Retinal pigment epithelial cell (primary cell): ENCODE measurements around the gene DBNDD1.

Experiments used
- DNase-seq: peaks from one replicate; pipeline ENCODE4 v3.0.0-alpha.2; 2010; ENCODE audit warnings: low read depth
- H3K4me3 ChIP-seq: 2 replicates; pipeline ENCODE4 v1.5.1; 2011; ENCODE audit warnings: mild to moderate bottlenecking, low read length, control low read depth, moderate library complexity
- TF ChIP-seq, protein P1 (sequence below): conservative IDR thresholded peaks from 2 replicates; pipeline ENCODE4 v1.5.1; 2011; ENCODE audit warnings: low read depth, low read length, control low read depth, inconsistent platforms

DBNDD1 gene

DNA sequence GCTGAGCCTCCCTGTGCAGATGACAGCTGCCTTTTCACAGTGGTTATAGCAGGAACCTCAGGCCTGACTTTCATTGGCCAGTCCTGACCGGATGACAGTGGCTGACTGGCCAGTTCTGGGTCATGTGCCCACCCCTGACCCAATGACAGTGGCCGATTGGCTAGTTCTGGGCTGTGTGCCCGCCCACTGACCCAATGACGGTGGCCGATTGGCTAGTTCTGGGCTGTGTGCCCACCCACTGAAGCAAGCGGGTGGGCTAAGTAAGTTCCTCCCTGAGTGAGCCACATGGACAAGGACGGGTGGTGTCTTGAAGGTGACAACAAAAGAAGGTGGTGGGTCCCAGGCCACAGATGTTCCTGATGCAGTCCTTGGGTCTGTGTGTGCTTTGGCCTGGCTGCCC is 61.2 kb downstream of the DBNDD1 start:
- TF ChIP-seq, protein P1, sequence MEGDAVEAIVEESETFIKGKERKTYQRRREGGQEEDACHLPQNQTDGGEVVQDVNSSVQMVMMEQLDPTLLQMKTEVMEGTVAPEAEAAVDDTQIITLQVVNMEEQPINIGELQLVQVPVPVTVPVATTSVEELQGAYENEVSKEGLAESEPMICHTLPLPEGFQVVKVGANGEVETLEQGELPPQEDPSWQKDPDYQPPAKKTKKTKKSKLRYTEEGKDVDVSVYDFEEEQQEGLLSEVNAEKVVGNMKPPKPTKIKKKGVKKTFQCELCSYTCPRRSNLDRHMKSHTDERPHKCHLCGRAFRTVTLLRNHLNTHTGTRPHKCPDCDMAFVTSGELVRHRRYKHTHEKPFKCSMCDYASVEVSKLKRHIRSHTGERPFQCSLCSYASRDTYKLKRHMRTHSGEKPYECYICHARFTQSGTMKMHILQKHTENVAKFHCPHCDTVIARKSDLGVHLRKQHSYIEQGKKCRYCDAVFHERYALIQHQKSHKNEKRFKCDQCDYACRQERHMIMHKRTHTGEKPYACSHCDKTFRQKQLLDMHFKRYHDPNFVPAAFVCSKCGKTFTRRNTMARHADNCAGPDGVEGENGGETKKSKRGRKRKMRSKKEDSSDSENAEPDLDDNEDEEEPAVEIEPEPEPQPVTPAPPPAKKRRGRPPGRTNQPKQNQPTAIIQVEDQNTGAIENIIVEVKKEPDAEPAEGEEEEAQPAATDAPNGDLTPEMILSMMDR: no peak
- no peak for DNase-seq
- H3K4me3 ChIP-seq: no peak overlapping the region

DNA sequence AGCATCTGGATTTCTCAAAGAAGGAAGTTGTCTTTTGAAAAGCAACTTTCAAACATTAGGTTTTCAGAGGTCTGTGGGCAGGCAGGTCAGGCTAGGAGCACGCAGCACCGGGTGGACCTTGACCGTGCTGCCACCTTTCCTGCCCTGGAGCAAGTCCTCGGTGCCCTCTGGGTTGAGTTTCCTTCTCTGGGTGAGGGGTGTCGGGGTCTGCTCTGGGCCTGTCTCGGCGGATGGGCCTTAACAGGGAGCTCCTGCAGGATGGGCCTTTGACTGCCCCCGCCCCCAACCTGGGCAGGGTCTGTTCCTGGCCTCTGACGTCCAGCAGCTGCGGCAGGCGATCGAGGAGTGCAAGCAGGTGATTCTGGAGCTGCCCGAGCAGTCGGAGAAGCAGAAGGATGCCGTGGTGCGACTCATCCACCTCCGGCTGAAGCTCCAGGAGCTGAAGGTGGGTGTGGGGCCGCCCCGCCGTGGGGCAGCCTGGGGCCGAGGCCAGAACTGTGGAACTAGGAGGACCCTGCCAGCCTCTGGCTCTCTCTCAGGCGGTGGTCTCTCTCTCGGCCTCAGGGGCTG is 62.0 kb downstream of the DBNDD1 start:
- TF ChIP-seq, protein P1: no peak
- no peak overlapping the region for H3K4me3 ChIP-seq

DNA sequence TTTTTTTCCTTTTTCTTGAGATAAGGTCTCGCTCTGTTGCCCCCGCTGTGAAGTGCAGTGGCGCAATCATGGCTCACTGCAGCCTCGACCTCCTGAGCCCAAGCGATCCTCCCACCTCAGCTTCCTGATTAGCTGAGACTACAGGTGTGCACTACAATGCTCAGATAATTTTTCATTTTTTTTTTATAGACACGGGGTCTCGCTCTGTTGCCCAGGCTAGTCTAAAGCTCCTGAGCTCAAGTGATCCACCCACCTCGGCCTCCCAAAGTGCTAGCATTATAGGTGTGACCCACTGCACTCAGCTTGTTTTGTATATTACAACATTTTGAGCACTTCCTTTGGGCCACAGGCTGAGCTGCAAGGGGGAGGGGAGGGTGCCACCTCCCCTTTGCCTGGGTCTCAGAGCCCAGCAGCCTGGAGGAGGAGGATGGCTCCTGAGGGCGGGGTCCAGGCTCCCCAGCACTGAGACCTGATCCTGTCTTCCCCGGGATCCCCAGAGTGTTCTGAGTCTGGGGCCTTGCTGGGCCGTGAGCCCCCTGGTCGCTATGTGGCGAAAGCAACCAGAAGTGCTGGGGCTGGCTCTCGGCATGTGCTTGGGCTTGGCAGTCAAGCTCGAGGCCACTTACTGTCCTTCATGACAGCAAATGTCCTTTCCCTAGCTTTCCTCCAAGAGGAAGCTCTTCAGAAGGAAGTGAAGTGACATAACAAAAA is 62.6 kb downstream of the DBNDD1 start:
- no peak overlapping the region for H3K4me3 ChIP-seq
- no peak for DNase-seq
- TF ChIP-seq, protein P1: no peak

More for the DNA sequence above, 62.0 kb downstream of the DBNDD1 start:
- DNase-seq: no peak

DNA sequence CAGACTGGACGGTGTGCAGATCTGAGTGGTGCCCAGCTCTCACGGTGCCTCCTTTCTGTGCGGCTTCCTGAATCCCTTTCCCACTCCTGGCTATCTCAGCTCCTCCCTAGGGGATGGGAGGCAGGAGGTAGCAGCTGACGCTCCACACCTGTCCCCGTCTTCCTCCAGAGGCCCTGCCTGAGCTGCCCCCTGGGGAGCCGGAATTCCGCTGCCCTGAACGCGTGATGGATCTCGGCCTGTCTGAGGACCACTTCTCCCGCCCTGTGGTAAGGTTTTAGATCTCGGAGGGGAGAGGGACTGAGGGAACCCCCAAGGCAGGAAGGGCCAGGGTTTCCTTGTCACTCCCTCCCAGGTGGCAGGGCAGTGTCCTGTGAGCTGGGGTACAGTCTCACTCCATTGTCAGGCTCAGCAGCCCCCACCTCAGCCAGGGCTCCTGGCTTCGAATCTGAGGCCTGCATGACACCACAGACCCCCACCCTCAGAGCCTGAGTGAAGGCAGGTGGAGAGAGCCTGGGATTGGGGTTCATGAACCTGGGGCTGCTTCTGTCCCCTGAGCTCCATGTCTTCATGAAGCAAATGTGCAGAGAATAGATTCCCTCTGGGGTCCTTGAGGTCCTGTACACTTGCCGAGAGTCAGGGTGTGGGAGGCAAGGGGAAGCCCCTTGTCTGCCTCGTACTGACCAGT is 64.1 kb downstream of the DBNDD1 start:
- no peak overlapping the region for H3K4me3 ChIP-seq
- no peak for DNase-seq

More for the DNA sequence above, 64.1 kb downstream of the DBNDD1 start:
- TF ChIP-seq, protein P1: no peak
